ENCODE data around the gene SRC. TPM values are rescaled to one million over a fixed set of nuclear protein-coding genes. Genes with fewer than 3 reads are reported as not detected.
A peak's percentile ranks its signal among the peaks of the same experiment; 100 is the strongest.

SRC gene
- total RNA-seq, 1 donor from 2014 or later, result 4.2 TPM

DNA sequence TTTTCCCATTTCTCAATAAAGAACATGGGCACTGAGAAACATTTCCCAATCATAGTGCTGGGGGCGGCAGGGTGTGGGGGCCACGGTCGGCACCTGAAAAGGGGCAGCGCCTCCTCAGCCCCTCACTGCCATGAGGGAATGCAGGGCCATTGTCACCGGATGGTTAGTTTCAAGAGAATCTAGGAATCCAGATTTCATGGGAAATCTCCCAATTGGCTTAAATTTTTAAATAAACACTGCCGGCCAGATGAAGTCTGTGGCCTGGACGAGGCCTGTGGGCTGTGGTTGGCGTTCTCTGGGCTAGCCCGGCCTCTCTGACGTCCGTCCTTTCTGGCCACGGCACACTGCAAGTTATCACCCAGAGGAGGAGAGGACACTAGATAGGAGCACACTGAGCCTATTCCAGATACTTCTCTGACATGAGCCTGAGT lies 30.9 kb upstream of the SRC start:
- Histone ChIP-seq H3K27ac (replicated peaks) (peak overlapping the region; percentile 94), H3K36me3 (peaks cover 29% of the 10 kb centered on the region), H3K9me3 (replicated peaks) (no peaks in the 10 kb centered on the region), H3K27me3 (ENCODE audit: low read depth) (no peaks in the 10 kb centered on the region), H3K4me3 (peak overlapping the region; percentile 30), H3K4me1 (peaks cover 51% of the 10 kb centered on the region)
- DNase-seq, result peak; percentile 86
- intact Hi-C loops (cut with micrococcal nuclease), result no loop called here
- TF ChIP-seq, protein P1, sequence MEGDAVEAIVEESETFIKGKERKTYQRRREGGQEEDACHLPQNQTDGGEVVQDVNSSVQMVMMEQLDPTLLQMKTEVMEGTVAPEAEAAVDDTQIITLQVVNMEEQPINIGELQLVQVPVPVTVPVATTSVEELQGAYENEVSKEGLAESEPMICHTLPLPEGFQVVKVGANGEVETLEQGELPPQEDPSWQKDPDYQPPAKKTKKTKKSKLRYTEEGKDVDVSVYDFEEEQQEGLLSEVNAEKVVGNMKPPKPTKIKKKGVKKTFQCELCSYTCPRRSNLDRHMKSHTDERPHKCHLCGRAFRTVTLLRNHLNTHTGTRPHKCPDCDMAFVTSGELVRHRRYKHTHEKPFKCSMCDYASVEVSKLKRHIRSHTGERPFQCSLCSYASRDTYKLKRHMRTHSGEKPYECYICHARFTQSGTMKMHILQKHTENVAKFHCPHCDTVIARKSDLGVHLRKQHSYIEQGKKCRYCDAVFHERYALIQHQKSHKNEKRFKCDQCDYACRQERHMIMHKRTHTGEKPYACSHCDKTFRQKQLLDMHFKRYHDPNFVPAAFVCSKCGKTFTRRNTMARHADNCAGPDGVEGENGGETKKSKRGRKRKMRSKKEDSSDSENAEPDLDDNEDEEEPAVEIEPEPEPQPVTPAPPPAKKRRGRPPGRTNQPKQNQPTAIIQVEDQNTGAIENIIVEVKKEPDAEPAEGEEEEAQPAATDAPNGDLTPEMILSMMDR (IDR thresholded peaks at IDR 0.05; ENCODE audit: borderline replicate concordance), result no peak

DNA sequence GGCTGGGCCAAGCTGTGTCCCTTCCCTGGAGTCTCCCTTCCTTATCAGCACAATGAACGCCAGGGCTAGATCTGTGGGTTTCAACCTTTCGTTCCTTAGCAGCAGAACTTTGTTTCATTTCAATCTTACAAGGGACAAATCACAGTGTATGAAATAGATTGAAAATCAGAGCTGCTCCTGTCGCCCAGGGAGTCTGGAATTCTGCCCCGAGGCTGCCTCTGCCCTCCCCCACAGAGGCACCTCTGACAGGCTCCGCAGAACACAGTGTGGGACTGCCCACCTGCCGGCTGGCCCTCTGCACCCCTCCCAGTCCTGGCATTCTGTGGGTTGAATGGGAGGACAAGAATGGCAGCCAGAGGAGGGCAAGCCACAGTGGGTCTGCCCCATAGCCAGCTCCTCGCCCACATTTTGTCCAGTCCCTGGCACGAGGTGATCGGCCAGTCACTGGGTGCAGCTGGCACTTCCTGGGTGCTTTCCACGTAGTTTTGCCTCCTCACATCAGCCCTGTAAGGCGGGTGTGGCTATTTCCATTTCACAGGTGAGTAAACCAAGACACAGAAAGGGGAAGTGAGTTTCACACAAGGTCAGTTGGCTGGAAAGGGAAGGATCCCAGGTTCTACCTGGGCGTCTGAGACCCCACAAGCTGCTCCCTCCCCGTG lies 30.4 kb upstream of the SRC start:
- Histone ChIP-seq H3K27ac (replicated peaks) (peak overlapping the region; percentile 94), H3K9me3 (replicated peaks) (no peaks in the 10 kb centered on the region), H3K36me3 (peaks cover 23% of the 10 kb centered on the region), H3K4me3 (peak overlapping the region; percentile 30), H3K4me1 (peaks cover 46% of the 10 kb centered on the region), H3K27me3 (ENCODE audit: low read depth) (no peaks in the 10 kb centered on the region)
- DNase-seq, result no peak
- intact Hi-C loops (cut with micrococcal nuclease), result no loop called here
- TF ChIP-seq, protein P1 (IDR thresholded peaks at IDR 0.05; ENCODE audit: borderline replicate concordance), result no peak

DNA sequence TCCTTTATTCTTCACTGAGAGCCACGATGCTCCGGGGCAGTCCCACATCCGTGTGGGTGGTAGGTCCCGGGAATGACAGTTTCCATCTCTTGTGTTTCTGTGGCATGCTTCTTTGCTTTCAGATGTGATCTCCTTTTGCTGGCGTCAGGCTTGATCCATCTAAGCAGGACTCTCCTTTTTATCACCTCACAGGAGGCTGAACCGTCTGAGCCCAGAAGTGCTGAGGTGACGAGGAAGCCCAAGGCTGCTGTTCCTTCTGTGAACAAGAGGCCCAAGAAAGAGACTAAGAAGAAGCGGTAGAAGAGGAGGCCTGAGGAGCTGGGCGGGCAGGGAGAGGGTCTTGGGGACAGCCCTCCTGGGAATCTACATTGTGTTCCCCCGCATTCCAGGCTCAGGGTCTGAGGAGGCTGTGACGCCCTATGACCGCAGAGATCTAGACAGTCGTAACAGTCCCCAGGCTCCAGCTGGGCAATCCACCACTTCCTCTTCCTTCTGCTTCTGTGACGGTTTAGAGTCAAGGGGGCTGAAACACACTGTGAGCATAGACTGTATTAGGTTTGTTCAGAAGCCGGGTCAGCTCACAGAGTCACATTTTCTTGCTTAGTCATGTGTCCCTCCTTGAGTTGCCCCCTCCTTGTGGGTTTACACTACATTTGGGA lies 29.7 kb upstream of the SRC start:
- intact Hi-C loops (cut with micrococcal nuclease), result no loop called here
- TF ChIP-seq, protein P1 (IDR thresholded peaks at IDR 0.05; ENCODE audit: borderline replicate concordance), result no peak
- H3K36me3 ChIP-seq, result peaks cover 17% of the 10 kb centered on the region
- peaks cover 45% of the 10 kb centered on the region for H3K4me1 ChIP-seq
- peak overlapping the region; percentile 94 for H3K27ac ChIP-seq (replicated peaks)
- no peak for DNase-seq
- no peaks in the 10 kb centered on the region for H3K9me3 ChIP-seq (replicated peaks)
- no peak overlapping the region for H3K4me3 ChIP-seq
- H3K27me3 ChIP-seq (ENCODE audit: low read depth), result no peaks in the 10 kb centered on the region

DNA sequence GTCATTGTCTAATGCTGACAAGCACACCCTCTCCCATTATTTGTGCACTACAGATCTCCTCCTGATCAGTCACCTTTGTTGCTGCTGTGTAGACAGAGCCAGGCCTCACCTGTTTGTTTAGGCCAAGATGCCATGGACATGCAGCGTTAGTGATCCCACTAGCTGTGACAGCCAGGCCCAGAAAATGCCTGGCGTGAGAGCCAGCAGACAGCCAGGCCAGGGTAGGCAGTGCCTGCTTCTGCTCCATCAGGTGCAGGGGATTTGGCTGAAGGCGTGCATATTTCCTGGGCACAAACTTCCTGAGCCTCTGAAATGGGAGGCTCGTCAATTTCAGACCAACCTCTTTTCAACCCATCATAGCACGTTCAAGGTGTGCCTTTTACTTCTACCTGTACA lies 29.2 kb upstream of the SRC start:
- TF ChIP-seq, protein P1 (IDR thresholded peaks at IDR 0.05; ENCODE audit: borderline replicate concordance), result no peak
- Histone ChIP-seq H3K4me1 (peaks cover 43% of the 10 kb centered on the region), H3K27me3 (ENCODE audit: low read depth) (no peaks in the 10 kb centered on the region), H3K4me3 (no peak overlapping the region), H3K27ac (replicated peaks) (no peak overlapping the region), H3K36me3 (peaks cover 16% of the 10 kb centered on the region), H3K9me3 (replicated peaks) (no peaks in the 10 kb centered on the region)
- DNase-seq, result no peak
- intact Hi-C loops (cut with micrococcal nuclease), result no loop called here

- intact Hi-C loops (cut with micrococcal nuclease), result no loop called here
- Histone ChIP-seq H3K4me3 (no peak overlapping the region), H3K4me1 (peaks cover 38% of the 10 kb centered on the region), H3K9me3 (replicated peaks) (no peaks in the 10 kb centered on the region), H3K27ac (replicated peaks) (no peak overlapping the region), H3K36me3 (peaks cover 16% of the 10 kb centered on the region), H3K27me3 (ENCODE audit: low read depth) (no peaks in the 10 kb centered on the region)
- DNase-seq, result no peak
- TF ChIP-seq, protein P1 (IDR thresholded peaks at IDR 0.05; ENCODE audit: borderline replicate concordance), result no peak
Measured at GRCh38 chr20:37317316-37317715, 28.6 kb upstream of the SRC start.

All from left ventricle myocardium inferior (tissue), 1 donor.